GM12875 (cell line): ENCODE data around the gene SEMA4D.

Experiments
- H3K4me3 ChIP-seq: one replicate; pipeline ENCODE4 v1.5.1; 2011; ENCODE audit warnings: low read depth, low read length, control low read depth
- TF ChIP-seq, protein P1 (sequence below): IDR thresholded peaks from 2 replicates; pipeline ENCODE4 v1.5.1; 2011; ENCODE audit warnings: low read depth, mild to moderate bottlenecking, control low read depth, inconsistent platforms, low read length, moderate library complexity, borderline replicate concordance; ENCODE audit not compliant: insufficient read depth

SEMA4D gene

GRCh38 chr9:89524963-89525362, 27.1 kb upstream of the SEMA4D start:
- TF ChIP-seq, protein P1, sequence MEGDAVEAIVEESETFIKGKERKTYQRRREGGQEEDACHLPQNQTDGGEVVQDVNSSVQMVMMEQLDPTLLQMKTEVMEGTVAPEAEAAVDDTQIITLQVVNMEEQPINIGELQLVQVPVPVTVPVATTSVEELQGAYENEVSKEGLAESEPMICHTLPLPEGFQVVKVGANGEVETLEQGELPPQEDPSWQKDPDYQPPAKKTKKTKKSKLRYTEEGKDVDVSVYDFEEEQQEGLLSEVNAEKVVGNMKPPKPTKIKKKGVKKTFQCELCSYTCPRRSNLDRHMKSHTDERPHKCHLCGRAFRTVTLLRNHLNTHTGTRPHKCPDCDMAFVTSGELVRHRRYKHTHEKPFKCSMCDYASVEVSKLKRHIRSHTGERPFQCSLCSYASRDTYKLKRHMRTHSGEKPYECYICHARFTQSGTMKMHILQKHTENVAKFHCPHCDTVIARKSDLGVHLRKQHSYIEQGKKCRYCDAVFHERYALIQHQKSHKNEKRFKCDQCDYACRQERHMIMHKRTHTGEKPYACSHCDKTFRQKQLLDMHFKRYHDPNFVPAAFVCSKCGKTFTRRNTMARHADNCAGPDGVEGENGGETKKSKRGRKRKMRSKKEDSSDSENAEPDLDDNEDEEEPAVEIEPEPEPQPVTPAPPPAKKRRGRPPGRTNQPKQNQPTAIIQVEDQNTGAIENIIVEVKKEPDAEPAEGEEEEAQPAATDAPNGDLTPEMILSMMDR: no peak
- no peak overlapping the region for H3K4me3 ChIP-seq

DNA sequence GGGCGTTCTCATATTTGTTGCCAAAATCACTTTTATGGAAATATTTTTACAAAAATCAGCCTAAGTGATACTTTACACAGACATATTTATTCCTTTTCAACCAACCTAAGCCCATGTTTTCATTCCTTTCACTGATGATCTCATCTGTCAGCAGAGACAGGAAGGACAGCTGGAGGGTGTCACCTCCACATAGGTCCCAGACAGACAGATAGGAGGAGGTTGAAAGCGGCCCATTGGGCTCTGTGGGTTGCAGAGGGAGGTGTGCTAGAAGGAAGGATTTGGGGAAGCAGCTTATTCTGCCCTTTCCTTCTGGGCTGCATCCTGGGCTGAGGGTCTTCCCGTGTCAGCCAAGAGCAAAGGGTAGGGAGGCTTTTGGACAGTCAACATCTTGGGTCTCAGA, 26.0 kb upstream of the SEMA4D start:
- TF ChIP-seq, protein P1: no peak
- no peak overlapping the region for H3K4me3 ChIP-seq

- TF ChIP-seq, protein P1: no peak
- no peak overlapping the region for H3K4me3 ChIP-seq
Observed at GRCh38 chr9:89522959-89523285, 25.0 kb upstream of the SEMA4D start.

- H3K4me3 ChIP-seq: peak overlapping the region; percentile 16
- TF ChIP-seq, protein P1: no peak
Observed at GRCh38 chr9:89522261-89522958, 24.5 kb upstream of the SEMA4D start.

GRCh38 chr9:89519366-89519805, 21.5 kb upstream of the SEMA4D start:
- TF ChIP-seq, protein P1: no peak
- H3K4me3 ChIP-seq: no peak overlapping the region

GRCh38 chr9:89518466-89519365, 20.8 kb upstream of the SEMA4D start:
- no peak overlapping the region for H3K4me3 ChIP-seq
- TF ChIP-seq, protein P1: no peak
